Measurements from ENCODE around the gene KDM3B.
A peak's percentile ranks its signal among the peaks of the same experiment; 100 is the strongest.

Gene KDM3B

GRCh38 chr5:138338411-138339090 is 13.9 kb upstream of the KDM3B start:
- Mint-ChIP-seq H3K27me3 (peaks cover 3% of the 10 kb centered on the region), H3K27ac (peak overlapping the region; percentile 96), H3K4me1 (peaks cover 39% of the 10 kb centered on the region), H3K36me3 (peaks cover 13% of the 10 kb centered on the region), H3K9me3 (no peaks in the 10 kb centered on the region), H3K4me3 (peak overlapping the region; percentile 92)
- CTCF ChIA-PET: interaction anchor here (1.0 to 13.2 kb wide), 2 partner anchors 9 to 14 kb away, joined by 4 to 209 read pairs; partner anchors contain the start of gene KDM3B
- peak; percentile 30 for DNase-seq

GRCh38 chr5:138339091-138339456 is 13.4 kb upstream of the KDM3B start:
- peaks cover 39% of the 10 kb centered on the region for H3K4me1 Mint-ChIP-seq
- H3K27ac Mint-ChIP-seq: peak overlapping the region; percentile 90
- peak overlapping the region; percentile 92 for H3K4me3 Mint-ChIP-seq
- no peak for DNase-seq
- CTCF ChIA-PET: interaction anchor here (1.0 to 13.2 kb wide), 2 partner anchors 8 to 13 kb away, joined by 4 to 209 read pairs; partner anchors contain the start of gene KDM3B
- H3K27me3 Mint-ChIP-seq: peaks cover 3% of the 10 kb centered on the region
- H3K36me3 Mint-ChIP-seq: peaks cover 13% of the 10 kb centered on the region
- H3K9me3 Mint-ChIP-seq: no peaks in the 10 kb centered on the region

- peak overlapping the region; percentile 92 for H3K4me3 Mint-ChIP-seq
- CTCF ChIA-PET: interaction anchor here (13.2 kb wide), 1 partner anchor 13 kb away, joined by 209 read pairs; the partner anchor contains the start of gene KDM3B
- H3K9me3 Mint-ChIP-seq: no peaks in the 10 kb centered on the region
Measured at GRCh38 chr5:138339464-138339863, 13.0 kb upstream of the KDM3B start.

GRCh38 chr5:138340008-138340407 is 12.5 kb upstream of the KDM3B start:
- H3K4me1 Mint-ChIP-seq: peaks cover 39% of the 10 kb centered on the region
- H3K27ac Mint-ChIP-seq: no peak overlapping the region

More at GRCh38 chr5:138339464-138339863, 13.0 kb upstream of the KDM3B start:
- DNase-seq: no peak
- Mint-ChIP-seq H3K36me3 (peaks cover 17% of the 10 kb centered on the region), H3K4me1 (peaks cover 39% of the 10 kb centered on the region), H3K27me3 (peaks cover 3% of the 10 kb centered on the region), H3K27ac (peak overlapping the region; percentile 90)

GRCh38 chr5:138344887-138345622 is 7.4 kb upstream of the KDM3B start:
- Mint-ChIP-seq H3K27ac (no peak overlapping the region), H3K36me3 (peaks cover 50% of the 10 kb centered on the region), H3K27me3 (no peaks in the 10 kb centered on the region), H3K4me1 (peaks cover 15% of the 10 kb centered on the region), H3K9me3 (no peaks in the 10 kb centered on the region), H3K4me3 (no peak overlapping the region)
- CTCF ChIA-PET: interaction anchor here (1.3 kb wide), 1 partner anchor 9 kb away, joined by 5 read pairs; no protein-coding TSS in a partner anchor
- no peak for DNase-seq

More at GRCh38 chr5:138340008-138340407, 12.5 kb upstream of the KDM3B start:
- no peak for DNase-seq
- H3K4me3 Mint-ChIP-seq: peak overlapping the region; percentile 92
- no peaks in the 10 kb centered on the region for H3K9me3 Mint-ChIP-seq
- H3K27me3 Mint-ChIP-seq: peaks cover 1% of the 10 kb centered on the region
- H3K36me3 Mint-ChIP-seq: peaks cover 22% of the 10 kb centered on the region
- CTCF ChIA-PET: interaction anchor here (13.2 kb wide), 1 partner anchor 12 kb away, joined by 209 read pairs; the partner anchor contains the start of gene KDM3B

- H3K4me1 Mint-ChIP-seq: peaks cover 11% of the 10 kb centered on the region
- no peak overlapping the region for H3K4me3 Mint-ChIP-seq
- H3K9me3 Mint-ChIP-seq: peaks cover 4% of the 10 kb centered on the region
- peaks cover 49% of the 10 kb centered on the region for H3K36me3 Mint-ChIP-seq
- CTCF ChIA-PET: interaction anchor here (0.8 kb wide), 1 partner anchor 8 kb away, joined by 4 read pairs; the partner anchor contains the start of gene FAM53C
- H3K27me3 Mint-ChIP-seq: no peaks in the 10 kb centered on the region
- no peak for DNase-seq
- peak overlapping the region; percentile 33 for H3K27ac Mint-ChIP-seq
Measured at GRCh38 chr5:138346889-138347288, 5.6 kb upstream of the KDM3B start.

GRCh38 chr5:138349852-138350562 is 2.5 kb upstream of the KDM3B start:
- H3K36me3 Mint-ChIP-seq: peaks cover 46% of the 10 kb centered on the region
- CTCF ChIA-PET: interaction anchor here (0.7 to 6.7 kb wide), 2 partner anchors 13 to 19 kb away, joined by 3 to 209 read pairs; partner anchors contain the start of genes CDC25C and FAM53C
- H3K27me3 Mint-ChIP-seq: peaks cover 3% of the 10 kb centered on the region
- H3K4me3 Mint-ChIP-seq: no peak overlapping the region
- DNase-seq: no peak
- peaks cover 28% of the 10 kb centered on the region for H3K4me1 Mint-ChIP-seq
- no peak overlapping the region for H3K27ac Mint-ChIP-seq
- peaks cover 8% of the 10 kb centered on the region for H3K9me3 Mint-ChIP-seq

- Mint-ChIP-seq H3K4me1 (peaks cover 33% of the 10 kb centered on the region), H3K4me3 (no peak overlapping the region), H3K27me3 (peaks cover 3% of the 10 kb centered on the region), H3K27ac (no peak overlapping the region), H3K36me3 (peaks cover 44% of the 10 kb centered on the region), H3K9me3 (peaks cover 8% of the 10 kb centered on the region)
- CTCF ChIA-PET: interaction anchor here (0.7 to 6.7 kb wide), 4 partner anchors 13 to 33 kb away, joined by 3 to 209 read pairs (median 12); partner anchors contain the start of genes CDC25C and FAM53C
- DNase-seq: no peak
Measured at GRCh38 chr5:138350563-138350890, 2.0 kb upstream of the KDM3B start.

- Mint-ChIP-seq H3K36me3 (peaks cover 40% of the 10 kb centered on the region), H3K4me3 (no peak overlapping the region), H3K4me1 (peaks cover 37% of the 10 kb centered on the region), H3K27ac (peak overlapping the region; percentile 76), H3K9me3 (peaks cover 8% of the 10 kb centered on the region), H3K27me3 (peaks cover 3% of the 10 kb centered on the region)
- CTCF ChIA-PET: interaction anchor here (1.0 to 6.7 kb wide), 8 partner anchors 14 to 171 kb away, joined by 3 to 209 read pairs (median 14); partner anchors contain the start of genes BRD8, CDC23, CDC25C and FAM53C
- DNase-seq: no peak
Measured at GRCh38 chr5:138351056-138351455, 1.4 kb upstream of the KDM3B start.

GRCh38 chr5:138351517-138351916 is 968 bp upstream of the KDM3B start:
- Mint-ChIP-seq H3K27ac (peak overlapping the region; percentile 76), H3K36me3 (peaks cover 39% of the 10 kb centered on the region), H3K27me3 (peaks cover 3% of the 10 kb centered on the region), H3K9me3 (peaks cover 8% of the 10 kb centered on the region), H3K4me1 (peaks cover 40% of the 10 kb centered on the region), H3K4me3 (peak overlapping the region; percentile 68)
- DNase-seq: no peak
- CTCF ChIA-PET: interaction anchor here (0.7 to 6.7 kb wide), 12 partner anchors 14 to 171 kb away, joined by 3 to 209 read pairs (median 4); partner anchors contain the start of genes BRD8, CDC23, CDC25C and FAM53C

GRCh38 chr5:138352722-138353559 is 456 bp downstream of the KDM3B start:
- H3K27ac Mint-ChIP-seq: peak overlapping the region; percentile 95
- peak; percentile 83 for DNase-seq
- H3K9me3 Mint-ChIP-seq: peaks cover 8% of the 10 kb centered on the region
- peaks cover 40% of the 10 kb centered on the region for H3K4me1 Mint-ChIP-seq
- peaks cover 3% of the 10 kb centered on the region for H3K27me3 Mint-ChIP-seq
- H3K36me3 Mint-ChIP-seq: peaks cover 29% of the 10 kb centered on the region
- CTCF ChIA-PET: interaction anchor here (0.6 to 6.7 kb wide), 30 partner anchors 8 to 464 kb away, joined by 3 to 209 read pairs (median 4); partner anchors contain the start of genes BRD8, CDC23, CDC25C and ETF1
- H3K4me3 Mint-ChIP-seq: peak overlapping the region; percentile 84

- peaks cover 8% of the 10 kb centered on the region for H3K9me3 Mint-ChIP-seq
- DNase-seq: no peak
- H3K4me3 Mint-ChIP-seq: peak overlapping the region; percentile 84
- CTCF ChIA-PET: interaction anchor here (0.6 to 6.7 kb wide), 20 partner anchors 9 to 222 kb away, joined by 3 to 209 read pairs (median 5); partner anchors contain the start of genes BRD8, CDC23, CDC25C and ETF1
- H3K36me3 Mint-ChIP-seq: peaks cover 27% of the 10 kb centered on the region
- peaks cover 3% of the 10 kb centered on the region for H3K27me3 Mint-ChIP-seq
- peaks cover 40% of the 10 kb centered on the region for H3K4me1 Mint-ChIP-seq
- H3K27ac Mint-ChIP-seq: peak overlapping the region; percentile 95
Measured at GRCh38 chr5:138353560-138354080, 1.1 kb downstream of the KDM3B start.

All from activated naive CD4-positive, alpha-beta T cell treated with anti-CD3 and anti-CD28 coated beads, Interleukin-2, amount 10 ng/mL, durations not matched to agents 7 days and 5 days (primary cell).